HepG2 (cell line): ENCODE results near the gene MXRA8. TPM values are rescaled to one million over a fixed set of nuclear protein-coding genes. Genes with fewer than 3 reads are reported as not detected.
A peak's percentile ranks its signal among the peaks of the same experiment; 100 is the strongest.

Experiments
- ARNT ChIP-seq: fragments of 450-650 bp; IDR thresholded peaks from 2 replicates; pipeline ENCODE4 v1.6.1; 2017
- MBNL3 ChIP-seq: fragments of 250-450 bp; sonication (Bioruptor Pico); conservative IDR thresholded peaks from 2 replicates; pipeline ENCODE4 v1.8.0; 2022; ENCODE audit warnings: mild to moderate bottlenecking, inconsistent platforms
- NKX3-1 ChIP-seq: sonication (generic); formaldehyde crosslinking; IDR thresholded peaks from 2 replicates; pipeline ENCODE4 v1.5.0; 2020; ENCODE audit warnings: missing genetic modification reagents
- PAF1 ChIP-seq: IDR thresholded peaks from 2 replicates; pipeline ENCODE4 v1.6.1; 2016; ENCODE audit warnings: missing genetic modification reagents, missing compliant biosample characterization
- RNF2 ChIP-seq: fragments of 450-650 bp; conservative IDR thresholded peaks from 2 replicates; pipeline ENCODE4 v1.6.1; 2016; ENCODE audit warnings: low read depth
- SIN3B ChIP-seq: fragments of 150-350 bp; IDR thresholded peaks from 2 replicates; pipeline ENCODE4 v1.6.1; 2014; ENCODE audit warnings: low read length
- SMC3 ChIP-seq: IDR thresholded peaks from 2 replicates; pipeline ENCODE4 v1.6.1; 2011; ENCODE audit warnings: low read length, improper control_type of control experiment
- TP53 ChIP-seq: sonication (generic); formaldehyde crosslinking; conservative IDR thresholded peaks from 2 replicates; pipeline ENCODE4 v1.4.0; 2020; ENCODE audit warnings: missing genetic modification reagents
- ZFY ChIP-seq: sonication (generic); formaldehyde crosslinking; IDR thresholded peaks from 2 replicates; pipeline ENCODE4 v1.4.0; 2020; ENCODE audit warnings: missing genetic modification reagents
- ZFYVE20 ChIP-seq: sonication (generic); formaldehyde crosslinking; IDR thresholded peaks from 2 replicates; pipeline ENCODE4 v1.8.0; 2023; ENCODE audit warnings: low read depth, mild to moderate bottlenecking, moderate library complexity, missing genetic modification reagents, borderline replicate concordance
- ZNF121 ChIP-seq: sonication (generic); formaldehyde crosslinking; IDR thresholded peaks from 2 replicates; pipeline ENCODE4 v1.5.0; 2020; ENCODE audit warnings: mild to moderate bottlenecking, missing genetic modification reagents
- ZNF205 ChIP-seq: IDR thresholded peaks from 2 replicates; pipeline ENCODE4 v1.6.1; 2018; ENCODE audit warnings: missing biosample characterization, missing genetic modification reagents
- ZNF496 ChIP-seq: sonication (generic); formaldehyde crosslinking; IDR thresholded peaks from 2 replicates; pipeline ENCODE4 v1.8.1; 2023; ENCODE audit warnings: mild to moderate bottlenecking, moderate library complexity, missing genetic modification reagents; ENCODE audit not compliant: insufficient replicate concordance
- ZNF589 ChIP-seq: sonication (generic); formaldehyde crosslinking; conservative IDR thresholded peaks from 2 replicates; pipeline ENCODE4 v1.8.0; 2022; ENCODE audit warnings: mild to moderate bottlenecking, moderate library complexity, missing genetic modification reagents
- ZNF75D ChIP-seq: sonication (generic); formaldehyde crosslinking; IDR thresholded peaks from 2 replicates; pipeline ENCODE4 v1.8.1; 2023; ENCODE audit warnings: missing genetic modification reagents, mild to moderate bottlenecking, borderline replicate concordance
- polyA plus RNA-seq, 8 experiments: library from polyadenylated mRNA; depleted of rRNA in 3 of 8; stranded (reverse) in 7 of 8; unstranded in 1 of 8; fragments of >200 nt; fragmentation: Illumina TruSeq in 4 of 8; extraction: Trizol in 4 of 8; gene quantifications; 2 replicates each; pipeline versions ENCODE4 v1.2.1 to v1.2.3, GENCODE V29; 2011 to 2016; ENCODE audit warnings: low read depth in 4 of 8, missing spikeins in 1 of 8, mixed read lengths in 1 of 8; ENCODE audit not compliant: insufficient read depth in 1 of 8
- total RNA-seq, 5 experiments: library from RNA; depleted of rRNA; stranded (reverse); fragments of >200 nt; fragmentation: Illumina TruSeq; extraction: Trizol; gene quantifications; 2 replicates each; pipeline ENCODE4 v1.2.3, GENCODE V29; 2016; ENCODE audit warnings: low read depth in 1 of 5
- TF ChIP-seq, protein P1 (sequence below): sonication (generic); formaldehyde crosslinking; IDR thresholded peaks from 2 replicates; pipeline ENCODE4 v1.5.1; 2020; ENCODE audit warnings: mild to moderate bottlenecking, missing genetic modification reagents, moderate library complexity
- TF ChIP-seq, protein P2 (sequence below): sonication (generic); formaldehyde crosslinking; IDR thresholded peaks from 2 replicates; pipeline ENCODE4 v1.4.0; 2020; ENCODE audit warnings: missing genetic modification reagents, borderline replicate concordance
- TF ChIP-seq, protein P3 (sequence below): sonication (generic); formaldehyde crosslinking; IDR thresholded peaks from 2 replicates; pipeline ENCODE4; 2020; ENCODE audit warnings: missing genetic modification reagents, mild to moderate bottlenecking, borderline replicate concordance
- TF ChIP-seq, protein P4 (sequence below): IDR thresholded peaks from 2 replicates; pipeline ENCODE4 v1.6.1; 2016; ENCODE audit warnings: mild to moderate bottlenecking, missing biosample characterization, missing genetic modification reagents

Gene MXRA8
- total and polyA plus RNA-seq, 2 of the 13 experiments (the other 11 are each of a cell fraction or from before 2014, with no cell fraction given), result 19.8 to 44.8 TPM

DNA sequence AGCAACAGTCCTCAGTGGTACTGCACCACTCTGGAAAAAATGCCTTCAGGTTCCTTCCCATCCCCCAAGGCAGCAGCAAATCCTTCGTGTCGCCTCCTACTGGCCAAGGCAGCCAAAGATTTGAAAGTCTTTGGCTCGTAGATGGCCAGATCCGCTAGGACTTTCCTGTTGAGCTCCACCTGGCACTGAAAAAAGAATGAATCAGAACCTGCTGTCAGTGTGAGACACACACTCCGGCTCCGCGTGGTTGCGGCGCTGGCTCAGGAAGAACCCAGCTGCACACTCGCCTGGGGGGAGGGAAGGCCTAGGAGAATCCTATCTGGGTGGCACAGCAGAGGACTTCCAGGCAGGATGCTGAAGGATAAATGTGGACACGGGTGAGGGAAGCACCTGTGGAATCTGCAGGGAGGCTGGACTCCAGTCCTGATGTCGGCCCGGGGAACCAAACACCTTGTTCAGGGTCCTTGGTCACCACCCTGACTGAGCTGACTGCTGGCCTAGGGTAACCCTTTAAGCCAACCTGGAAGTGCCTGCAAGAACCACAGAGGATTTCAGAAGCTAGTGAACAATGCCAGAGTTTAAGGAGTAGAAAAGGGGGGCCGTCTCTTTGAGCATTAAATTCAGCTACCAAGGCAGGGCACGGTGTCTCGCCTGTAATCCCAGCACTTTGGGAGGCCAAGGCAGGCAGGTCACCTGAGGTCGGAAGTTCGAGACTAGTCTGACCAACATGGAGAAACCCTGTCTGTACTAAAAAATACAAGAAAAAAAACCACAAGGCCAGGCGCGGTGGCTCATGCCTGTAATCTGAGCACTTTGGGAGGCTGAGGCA is 43.9 kb upstream of the MXRA8 start (continued):
- TF ChIP-seq, protein P1, sequence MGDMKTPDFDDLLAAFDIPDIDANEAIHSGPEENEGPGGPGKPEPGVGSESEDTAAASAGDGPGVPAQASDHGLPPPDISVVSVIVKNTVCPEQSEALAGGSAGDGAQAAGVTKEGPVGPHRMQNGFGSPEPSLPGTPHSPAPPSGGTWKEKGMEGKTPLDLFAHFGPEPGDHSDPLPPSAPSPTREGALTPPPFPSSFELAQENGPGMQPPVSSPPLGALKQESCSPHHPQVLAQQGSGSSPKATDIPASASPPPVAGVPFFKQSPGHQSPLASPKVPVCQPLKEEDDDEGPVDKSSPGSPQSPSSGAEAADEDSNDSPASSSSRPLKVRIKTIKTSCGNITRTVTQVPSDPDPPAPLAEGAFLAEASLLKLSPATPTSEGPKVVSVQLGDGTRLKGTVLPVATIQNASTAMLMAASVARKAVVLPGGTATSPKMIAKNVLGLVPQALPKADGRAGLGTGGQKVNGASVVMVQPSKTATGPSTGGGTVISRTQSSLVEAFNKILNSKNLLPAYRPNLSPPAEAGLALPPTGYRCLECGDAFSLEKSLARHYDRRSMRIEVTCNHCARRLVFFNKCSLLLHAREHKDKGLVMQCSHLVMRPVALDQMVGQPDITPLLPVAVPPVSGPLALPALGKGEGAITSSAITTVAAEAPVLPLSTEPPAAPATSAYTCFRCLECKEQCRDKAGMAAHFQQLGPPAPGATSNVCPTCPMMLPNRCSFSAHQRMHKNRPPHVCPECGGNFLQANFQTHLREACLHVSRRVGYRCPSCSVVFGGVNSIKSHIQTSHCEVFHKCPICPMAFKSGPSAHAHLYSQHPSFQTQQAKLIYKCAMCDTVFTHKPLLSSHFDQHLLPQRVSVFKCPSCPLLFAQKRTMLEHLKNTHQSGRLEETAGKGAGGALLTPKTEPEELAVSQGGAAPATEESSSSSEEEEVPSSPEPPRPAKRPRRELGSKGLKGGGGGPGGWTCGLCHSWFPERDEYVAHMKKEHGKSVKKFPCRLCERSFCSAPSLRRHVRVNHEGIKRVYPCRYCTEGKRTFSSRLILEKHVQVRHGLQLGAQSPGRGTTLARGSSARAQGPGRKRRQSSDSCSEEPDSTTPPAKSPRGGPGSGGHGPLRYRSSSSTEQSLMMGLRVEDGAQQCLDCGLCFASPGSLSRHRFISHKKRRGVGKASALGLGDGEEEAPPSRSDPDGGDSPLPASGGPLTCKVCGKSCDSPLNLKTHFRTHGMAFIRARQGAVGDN (CRISPR knock-in tag), result no peak
- TF ChIP-seq ZFY (CRISPR knock-in tag), result peak; percentile 3; the same call in 1 of the 2 replicates
- no peak for TF ChIP-seq ARNT
- TF ChIP-seq, protein P2, sequence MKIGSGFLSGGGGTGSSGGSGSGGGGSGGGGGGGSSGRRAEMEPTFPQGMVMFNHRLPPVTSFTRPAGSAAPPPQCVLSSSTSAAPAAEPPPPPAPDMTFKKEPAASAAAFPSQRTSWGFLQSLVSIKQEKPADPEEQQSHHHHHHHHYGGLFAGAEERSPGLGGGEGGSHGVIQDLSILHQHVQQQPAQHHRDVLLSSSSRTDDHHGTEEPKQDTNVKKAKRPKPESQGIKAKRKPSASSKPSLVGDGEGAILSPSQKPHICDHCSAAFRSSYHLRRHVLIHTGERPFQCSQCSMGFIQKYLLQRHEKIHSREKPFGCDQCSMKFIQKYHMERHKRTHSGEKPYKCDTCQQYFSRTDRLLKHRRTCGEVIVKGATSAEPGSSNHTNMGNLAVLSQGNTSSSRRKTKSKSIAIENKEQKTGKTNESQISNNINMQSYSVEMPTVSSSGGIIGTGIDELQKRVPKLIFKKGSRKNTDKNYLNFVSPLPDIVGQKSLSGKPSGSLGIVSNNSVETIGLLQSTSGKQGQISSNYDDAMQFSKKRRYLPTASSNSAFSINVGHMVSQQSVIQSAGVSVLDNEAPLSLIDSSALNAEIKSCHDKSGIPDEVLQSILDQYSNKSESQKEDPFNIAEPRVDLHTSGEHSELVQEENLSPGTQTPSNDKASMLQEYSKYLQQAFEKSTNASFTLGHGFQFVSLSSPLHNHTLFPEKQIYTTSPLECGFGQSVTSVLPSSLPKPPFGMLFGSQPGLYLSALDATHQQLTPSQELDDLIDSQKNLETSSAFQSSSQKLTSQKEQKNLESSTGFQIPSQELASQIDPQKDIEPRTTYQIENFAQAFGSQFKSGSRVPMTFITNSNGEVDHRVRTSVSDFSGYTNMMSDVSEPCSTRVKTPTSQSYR (CRISPR knock-in tag), result peak; percentile 90
- peak; percentile 11 for TF ChIP-seq PAF1 (CRISPR knock-in tag)
- no peak for TF ChIP-seq MBNL3 (CRISPR knock-in tag)
- TF ChIP-seq ZFYVE20 (CRISPR knock-in tag), result no peak
- TF ChIP-seq ZNF496 (CRISPR knock-in tag), result no peak
- TF ChIP-seq ZNF205 (CRISPR knock-in tag), result no peak
- no peak for TF ChIP-seq NKX3-1 (CRISPR knock-in tag)
- no peak for TF ChIP-seq SIN3B
- TF ChIP-seq, protein P3, sequence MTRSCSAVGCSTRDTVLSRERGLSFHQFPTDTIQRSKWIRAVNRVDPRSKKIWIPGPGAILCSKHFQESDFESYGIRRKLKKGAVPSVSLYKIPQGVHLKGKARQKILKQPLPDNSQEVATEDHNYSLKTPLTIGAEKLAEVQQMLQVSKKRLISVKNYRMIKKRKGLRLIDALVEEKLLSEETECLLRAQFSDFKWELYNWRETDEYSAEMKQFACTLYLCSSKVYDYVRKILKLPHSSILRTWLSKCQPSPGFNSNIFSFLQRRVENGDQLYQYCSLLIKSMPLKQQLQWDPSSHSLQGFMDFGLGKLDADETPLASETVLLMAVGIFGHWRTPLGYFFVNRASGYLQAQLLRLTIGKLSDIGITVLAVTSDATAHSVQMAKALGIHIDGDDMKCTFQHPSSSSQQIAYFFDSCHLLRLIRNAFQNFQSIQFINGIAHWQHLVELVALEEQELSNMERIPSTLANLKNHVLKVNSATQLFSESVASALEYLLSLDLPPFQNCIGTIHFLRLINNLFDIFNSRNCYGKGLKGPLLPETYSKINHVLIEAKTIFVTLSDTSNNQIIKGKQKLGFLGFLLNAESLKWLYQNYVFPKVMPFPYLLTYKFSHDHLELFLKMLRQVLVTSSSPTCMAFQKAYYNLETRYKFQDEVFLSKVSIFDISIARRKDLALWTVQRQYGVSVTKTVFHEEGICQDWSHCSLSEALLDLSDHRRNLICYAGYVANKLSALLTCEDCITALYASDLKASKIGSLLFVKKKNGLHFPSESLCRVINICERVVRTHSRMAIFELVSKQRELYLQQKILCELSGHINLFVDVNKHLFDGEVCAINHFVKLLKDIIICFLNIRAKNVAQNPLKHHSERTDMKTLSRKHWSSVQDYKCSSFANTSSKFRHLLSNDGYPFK, result no peak
- TF ChIP-seq, protein P4, sequence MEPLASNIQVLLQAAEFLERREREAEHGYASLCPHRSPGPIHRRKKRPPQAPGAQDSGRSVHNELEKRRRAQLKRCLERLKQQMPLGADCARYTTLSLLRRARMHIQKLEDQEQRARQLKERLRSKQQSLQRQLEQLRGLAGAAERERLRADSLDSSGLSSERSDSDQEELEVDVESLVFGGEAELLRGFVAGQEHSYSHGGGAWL, result no peak
- no peak for TF ChIP-seq RNF2
- TF ChIP-seq TP53, result no peak
- no peak for TF ChIP-seq ZNF589 (CRISPR knock-in tag)
- peak; percentile 15; the same call in 1 of the 2 replicates for TF ChIP-seq SMC3
- no peak for TF ChIP-seq ZNF75D
- TF ChIP-seq ZNF121, result no peak
